COR-L47 (cell line): Measurements from ENCODE around the gene CHCHD6.

ENCODE experiments used
- DNase-seq: peaks from one replicate; lab custom pipeline; 2025; lab: John Stamatoyannopoulos, UW

Gene CHCHD6

DNA sequence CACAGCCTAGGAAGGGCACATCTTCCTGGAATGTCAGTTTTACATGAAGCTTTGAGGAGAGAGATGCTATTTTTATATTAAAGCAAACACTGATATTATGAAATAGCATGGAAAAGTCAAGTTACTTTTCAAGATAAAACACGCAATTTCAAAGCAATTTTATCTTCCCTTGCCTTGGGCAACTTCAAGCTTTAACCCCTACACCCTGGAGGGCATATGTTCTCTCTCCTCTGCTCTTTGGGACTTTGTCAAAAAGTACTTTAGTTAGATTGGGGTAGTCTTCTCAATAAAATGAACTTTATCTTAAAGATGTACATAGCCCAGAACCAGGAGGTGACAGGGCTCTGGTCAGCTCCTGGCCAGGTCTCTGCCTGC lies 192.0 kb downstream of the CHCHD6 start:
- no peak for DNase-seq

DNA sequence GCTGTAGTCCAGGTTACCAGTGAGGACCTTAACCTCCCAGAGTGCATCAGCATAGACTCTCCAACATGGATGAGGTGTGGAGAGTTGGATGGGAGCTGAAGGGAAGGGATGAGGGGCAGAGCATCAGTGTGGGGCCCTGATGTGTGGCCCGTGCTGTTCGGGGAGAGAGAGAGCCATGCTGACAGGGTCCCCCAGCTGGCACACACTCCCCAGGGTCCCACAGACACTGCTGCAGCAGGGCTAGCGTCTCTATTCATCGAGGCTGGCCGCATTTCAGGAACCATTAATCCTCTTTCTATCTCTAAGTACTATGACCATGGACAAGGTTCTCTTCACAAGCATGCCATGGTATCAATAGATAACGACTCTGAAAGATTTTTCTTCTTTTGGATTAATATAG lies 192.9 kb downstream of the CHCHD6 start:
- no peak for DNase-seq

DNA sequence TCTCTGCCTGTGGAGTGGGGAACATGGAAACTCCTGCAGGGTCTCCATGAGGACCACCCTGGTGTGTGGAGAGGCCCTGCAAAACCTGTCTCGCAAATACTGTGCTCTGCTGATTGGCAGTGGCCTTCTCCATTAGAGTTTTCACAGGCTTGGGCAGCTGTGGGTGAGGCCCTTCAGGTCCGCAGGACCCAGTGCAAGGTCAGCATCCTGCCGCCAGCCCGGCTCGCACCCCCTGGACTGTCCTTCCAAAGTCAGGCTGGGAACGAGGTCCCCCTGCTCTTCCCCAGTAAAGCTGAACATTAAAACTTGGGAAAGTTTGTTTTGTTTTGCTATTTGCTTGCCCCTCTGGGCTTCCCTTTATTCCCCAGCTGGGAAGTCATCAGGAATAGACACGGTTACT lies 193.9 kb downstream of the CHCHD6 start:
- DNase-seq: no peak

DNA sequence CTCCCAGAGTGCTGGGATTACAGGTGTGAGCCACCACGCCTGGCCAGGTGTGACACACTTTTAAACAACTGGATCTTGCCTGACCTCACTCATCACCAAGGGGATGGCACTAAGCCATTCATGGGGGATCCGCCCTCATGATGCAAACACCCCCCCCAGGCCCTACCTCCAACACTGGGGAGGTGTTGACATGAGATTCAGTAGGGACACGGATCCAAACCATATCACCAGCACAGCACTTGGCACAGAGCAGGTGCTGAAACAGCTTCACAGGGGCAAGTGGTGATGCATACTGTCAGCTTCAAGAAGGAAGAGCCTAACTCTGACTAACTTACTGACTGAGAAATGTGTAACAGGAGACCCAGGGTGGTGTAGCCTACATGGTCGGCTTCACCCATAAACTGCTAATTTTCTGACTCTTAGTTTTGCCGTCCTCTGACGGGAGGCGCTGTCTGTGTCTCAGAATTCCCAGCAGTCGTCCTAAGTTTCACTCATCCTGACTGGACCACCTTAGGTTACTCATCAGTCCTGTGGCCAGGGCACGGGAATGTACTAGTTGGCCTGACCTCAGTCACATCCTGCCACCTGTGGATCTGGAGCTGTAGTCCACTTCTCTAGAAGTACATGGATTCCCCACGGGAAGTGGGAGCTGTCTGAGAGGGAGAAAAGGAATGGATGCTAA lies 197.0 kb downstream of the CHCHD6 start:
- DNase-seq: no peak

DNA sequence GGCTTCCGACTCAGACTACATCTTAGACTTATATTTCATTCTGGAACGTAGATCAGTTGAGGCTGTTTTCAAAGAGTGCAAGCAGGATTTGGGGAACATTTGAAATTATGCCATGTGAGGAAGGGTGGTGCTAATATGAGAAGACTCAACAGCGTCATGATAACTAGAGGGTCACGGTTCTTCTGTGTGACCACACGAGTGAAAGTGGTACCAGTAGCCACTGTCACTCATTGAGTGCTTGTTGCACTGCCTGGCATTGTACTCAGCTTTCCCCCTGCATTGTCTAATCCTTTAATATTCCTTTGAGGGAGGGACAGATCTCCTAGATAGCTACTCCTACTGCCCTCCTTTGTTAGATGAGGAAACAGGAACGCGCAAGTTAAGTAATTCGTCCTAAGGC lies 197.6 kb downstream of the CHCHD6 start:
- no peak for DNase-seq

DNA sequence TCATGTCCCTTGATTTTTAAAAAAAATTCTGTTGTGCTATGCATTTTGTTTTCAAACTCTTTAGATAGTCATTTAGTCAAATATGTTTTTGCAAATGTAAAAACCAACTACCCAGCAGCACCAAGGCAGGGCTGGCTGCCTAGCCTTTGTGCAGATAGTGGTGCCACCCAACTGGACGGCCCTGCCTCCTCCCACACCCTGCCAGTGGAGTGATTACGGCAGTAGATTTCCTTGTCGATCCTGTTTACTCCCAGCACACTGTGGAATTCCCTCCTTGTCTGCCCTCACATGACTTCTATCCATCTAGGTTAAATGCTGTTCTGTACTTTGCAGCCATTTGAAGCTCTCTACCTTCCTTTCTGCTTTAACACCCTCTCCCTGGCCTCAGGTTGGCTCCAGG lies 199.5 kb downstream of the CHCHD6 start:
- DNase-seq: no peak

DNA sequence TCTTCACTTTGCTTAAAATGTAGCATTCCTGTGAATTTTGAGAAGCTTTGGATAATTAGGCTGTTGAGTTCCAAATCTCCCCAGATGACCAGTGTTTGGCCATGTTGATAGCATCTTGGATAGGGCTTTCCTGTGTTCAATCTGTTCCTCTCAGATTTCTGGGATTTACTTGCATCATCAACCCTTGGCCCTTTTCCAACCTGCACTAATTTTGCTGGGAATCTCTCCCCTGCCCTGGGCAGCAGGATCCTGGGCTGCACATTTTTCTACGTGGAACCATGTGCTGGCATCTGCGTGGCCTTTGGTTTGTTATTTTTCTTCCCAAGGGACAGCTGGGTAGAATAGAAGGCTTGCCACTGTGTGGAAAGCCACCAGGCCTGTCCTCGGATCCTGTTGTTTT lies 203.5 kb downstream of the CHCHD6 start:
- DNase-seq: no peak

DNA sequence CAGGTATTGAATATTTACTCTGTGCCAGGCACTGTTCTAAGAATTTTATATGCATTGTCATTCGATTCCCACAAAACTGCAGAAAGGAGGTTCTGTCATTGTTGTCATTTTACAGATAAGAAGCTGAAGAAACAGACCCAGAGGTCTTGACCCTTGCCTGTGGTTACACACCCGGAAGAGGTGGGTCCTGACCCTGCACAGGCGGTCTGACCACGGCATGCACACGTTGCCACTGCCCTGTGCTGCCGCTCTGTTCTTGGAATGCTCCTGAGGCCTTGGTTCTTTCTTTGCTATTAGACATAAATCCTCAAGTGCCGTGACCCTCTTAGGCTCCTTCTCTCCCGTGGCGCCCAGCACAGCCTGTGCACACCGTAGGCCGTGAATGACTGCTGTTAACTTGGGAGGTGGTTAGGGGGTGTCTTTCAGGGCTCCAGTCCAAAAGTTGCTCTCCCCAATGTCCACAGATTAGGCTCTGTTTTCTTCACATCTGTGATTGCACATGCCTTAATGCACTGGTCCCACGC lies 204.8 kb downstream of the CHCHD6 start:
- DNase-seq: no peak

DNA sequence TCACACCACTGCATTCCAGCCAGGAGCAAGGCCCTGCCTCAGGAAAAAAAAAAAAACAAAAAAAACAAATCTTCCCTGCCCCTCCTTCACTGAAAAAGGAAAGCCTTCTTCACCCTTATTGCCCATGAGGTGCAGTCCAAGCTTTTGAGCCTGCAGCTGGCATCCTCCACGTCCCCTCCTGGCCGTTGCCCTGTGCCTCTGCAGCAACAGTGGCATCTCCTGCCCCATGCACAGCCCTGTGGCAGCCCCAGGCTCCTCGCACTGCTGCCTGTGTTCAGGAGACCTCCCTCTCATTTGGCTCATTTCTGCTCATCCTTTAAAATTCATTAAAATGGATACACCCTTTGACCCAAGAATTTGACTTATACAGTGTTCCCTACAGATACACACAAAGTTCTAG lies 206.2 kb downstream of the CHCHD6 start:
- DNase-seq: no peak

DNA sequence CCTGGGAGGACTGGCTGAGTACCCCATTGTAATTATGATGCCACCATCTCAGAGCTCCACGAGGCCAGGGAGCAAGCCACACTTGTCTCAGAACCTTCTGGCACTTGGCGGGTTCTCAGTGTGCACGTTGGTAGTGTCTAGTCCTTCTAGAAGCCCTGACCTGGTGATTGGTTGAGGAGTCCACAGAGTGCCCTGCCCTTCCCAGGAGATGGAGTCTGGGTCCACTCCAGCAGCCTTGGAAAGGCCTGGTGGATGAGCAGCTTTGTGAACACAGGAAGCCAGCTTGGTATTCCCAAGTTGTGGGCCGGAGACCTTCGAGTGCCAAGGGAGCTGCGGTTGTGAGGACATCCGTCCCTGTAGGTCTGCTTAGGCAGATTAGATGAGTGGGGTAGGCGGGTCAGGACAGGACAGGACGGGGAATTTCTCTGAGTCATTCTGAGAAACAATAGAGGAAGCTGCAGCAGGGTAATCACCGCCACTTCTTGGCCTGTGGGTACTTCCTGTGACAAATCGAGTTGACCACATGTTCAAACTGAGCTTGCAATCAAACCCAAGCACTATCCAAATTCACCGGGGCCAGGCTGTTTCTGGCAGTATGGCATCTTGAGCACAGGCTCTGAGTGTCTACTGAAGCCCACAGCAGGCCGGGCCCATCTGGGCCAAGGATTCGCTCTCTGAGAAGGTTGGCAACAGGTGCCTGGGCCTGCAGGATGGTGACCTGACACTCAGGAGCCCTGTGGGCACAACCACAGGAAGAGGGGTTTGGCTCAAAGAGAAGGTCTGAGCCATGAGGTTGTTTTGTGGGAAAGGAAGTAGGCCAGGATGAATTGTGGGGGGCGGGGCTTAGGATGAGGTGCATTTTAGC lies 207.4 kb downstream of the CHCHD6 start:
- DNase-seq: no peak

DNA sequence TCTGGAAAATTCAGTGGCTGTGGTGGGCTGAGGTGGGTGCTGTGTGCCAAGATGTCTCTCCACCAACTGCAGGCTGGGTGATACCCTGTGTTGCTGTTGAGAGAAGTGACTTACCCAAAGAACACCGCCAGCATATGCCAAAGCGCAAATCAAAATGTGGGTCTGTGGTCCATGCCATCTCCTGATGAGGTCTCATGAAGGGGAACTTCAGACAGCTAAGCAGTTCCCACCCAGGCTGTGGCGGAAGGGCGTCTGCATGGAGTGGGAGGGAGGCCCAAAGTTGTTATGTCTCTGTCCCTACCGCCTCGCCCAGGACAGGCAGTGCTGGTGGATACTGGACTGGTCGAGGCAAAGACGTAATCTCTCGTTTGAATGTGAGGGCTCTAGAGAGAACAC lies 208.0 kb downstream of the CHCHD6 start:
- no peak for DNase-seq

DNA sequence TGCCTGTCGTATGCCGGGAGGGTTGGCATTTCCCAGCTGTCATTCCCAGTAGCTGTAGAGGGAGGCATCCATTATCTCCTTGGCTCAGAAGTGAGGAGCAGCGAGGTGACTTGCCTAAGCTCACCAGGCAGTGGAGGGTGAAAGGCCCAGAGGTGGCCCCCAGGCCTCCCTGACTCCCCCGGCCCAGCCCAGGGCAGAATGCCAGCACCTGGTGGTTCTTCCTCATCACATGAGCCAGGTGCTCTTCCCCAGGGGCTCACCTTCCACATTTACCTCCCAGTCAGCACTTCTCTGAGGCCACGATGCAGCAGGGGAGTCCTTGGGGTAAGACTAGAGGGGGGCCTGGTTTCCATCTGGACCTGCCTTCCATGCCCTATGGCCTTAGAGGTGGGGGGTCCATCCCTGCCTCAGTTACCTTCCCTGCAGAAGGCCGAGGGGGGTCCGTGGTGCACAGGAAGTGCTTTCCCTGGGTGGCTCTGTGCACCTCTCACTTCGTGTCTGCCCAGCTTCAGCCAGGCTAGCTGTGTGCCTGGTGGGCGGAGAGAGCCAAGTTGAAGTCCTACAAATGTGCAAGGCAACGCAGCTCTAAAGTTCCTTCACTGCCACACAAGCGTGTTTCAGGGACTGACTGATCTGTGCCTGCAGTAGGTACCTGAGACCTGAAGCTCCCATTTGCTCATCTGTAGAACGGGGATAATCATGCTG lies 208.6 kb downstream of the CHCHD6 start:
- peak; percentile 52 for DNase-seq

DNA sequence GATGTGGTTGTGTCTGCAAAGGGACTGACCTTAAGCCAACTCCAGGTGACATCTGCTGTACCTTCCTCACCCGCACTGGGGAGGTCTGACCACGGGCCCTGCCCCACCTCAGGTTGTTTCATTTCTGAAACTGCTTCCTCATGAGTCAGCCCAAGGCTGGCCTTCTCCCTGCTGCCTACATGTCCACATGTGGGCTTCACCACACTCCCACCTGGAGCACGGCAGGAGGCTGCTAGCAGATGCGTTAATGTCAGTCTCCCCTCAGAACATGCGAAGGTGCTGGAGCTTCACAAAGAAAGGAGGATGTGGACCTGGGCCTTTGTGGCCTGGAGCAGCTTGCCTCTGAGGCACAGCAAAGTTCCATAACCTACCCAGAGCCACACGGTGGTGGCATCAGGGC lies 209.5 kb downstream of the CHCHD6 start:
- no peak for DNase-seq

DNA sequence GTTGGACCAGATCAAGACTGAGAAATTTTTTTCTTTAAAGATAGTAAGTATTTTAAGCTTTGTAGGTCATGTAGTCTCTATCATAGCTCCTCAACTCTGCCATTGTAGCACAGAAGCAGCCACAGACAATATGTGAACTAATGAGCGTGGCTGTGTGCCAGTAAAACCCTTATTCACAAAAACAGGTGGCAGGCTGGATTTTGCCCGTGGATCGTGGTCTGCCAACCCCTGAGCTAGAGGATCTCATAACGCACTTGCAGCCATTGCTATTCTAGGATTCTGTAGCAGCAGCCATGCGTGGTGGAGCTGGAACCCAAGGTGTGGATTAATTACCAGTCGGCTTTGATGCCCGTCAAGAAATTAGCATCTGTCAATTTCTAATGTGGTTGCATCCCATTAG lies 210.2 kb downstream of the CHCHD6 start:
- peak; percentile 85 for DNase-seq

DNA sequence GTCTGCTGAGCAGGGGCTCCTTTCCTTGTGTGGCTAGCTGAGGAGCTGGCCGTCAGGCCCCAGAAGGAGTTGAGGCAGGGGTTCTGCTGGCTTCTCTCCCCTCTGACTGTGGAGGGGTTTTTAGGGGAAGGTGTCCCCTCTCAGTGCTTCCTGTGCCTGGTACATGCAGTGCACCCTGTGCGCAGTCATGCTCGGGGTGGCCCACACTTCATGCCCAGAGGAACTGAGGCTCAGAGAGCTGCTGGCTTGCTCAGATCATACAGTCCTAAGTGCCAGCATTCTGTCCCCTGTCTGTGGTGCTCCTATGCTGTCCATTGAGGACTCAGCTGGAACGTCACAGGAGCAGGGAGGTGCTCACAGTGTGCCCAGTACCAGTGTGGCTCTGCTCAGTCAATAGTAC lies 211.0 kb downstream of the CHCHD6 start:
- no peak for DNase-seq

DNA sequence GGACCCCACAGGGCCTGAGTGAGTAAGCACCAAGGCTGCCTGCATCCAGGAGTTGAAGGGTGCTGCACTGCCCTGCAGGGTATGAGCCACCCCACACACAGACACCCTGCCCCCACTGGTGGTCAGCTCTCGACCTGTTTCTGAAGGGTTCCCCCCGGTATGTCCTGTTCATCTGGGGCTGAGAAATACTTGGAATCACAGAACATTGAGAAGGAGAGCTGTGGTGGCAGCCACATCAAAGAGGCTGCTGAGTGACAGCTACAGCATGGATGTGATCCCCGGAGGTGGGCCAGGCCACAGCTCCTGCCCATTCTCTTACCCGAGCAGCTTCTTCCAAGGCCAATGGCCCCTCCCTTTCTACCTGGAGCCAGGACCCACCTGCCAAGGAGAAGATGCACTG lies 212.5 kb downstream of the CHCHD6 start:
- DNase-seq: no peak

DNA sequence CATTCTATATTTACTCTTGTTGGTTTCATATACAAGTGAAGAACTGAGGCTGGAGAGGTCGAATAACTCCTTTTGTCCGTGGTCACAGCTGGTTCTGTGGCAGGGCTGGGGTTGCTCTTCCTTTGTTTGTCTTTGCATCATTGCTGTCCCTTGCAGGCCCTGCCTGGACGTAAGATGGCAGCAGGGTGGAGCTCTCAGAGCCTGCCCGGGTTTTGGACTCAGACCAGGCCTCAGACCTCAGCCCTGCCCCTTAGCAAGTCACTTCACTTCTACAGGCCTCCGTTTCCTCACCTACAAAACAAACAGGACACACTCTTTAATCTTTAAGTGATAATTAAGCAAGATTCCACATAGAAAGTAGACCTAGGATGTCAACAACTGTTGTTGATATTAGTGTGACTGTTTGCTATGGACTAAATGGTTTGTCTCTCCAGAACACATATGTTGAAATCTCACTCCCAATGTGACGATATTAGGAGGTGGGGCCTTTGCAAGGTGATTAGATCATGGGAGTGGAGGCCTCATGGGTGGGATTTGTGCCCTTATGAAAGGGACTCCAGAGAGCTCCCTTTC lies 213.3 kb downstream of the CHCHD6 start:
- no peak for DNase-seq

DNA sequence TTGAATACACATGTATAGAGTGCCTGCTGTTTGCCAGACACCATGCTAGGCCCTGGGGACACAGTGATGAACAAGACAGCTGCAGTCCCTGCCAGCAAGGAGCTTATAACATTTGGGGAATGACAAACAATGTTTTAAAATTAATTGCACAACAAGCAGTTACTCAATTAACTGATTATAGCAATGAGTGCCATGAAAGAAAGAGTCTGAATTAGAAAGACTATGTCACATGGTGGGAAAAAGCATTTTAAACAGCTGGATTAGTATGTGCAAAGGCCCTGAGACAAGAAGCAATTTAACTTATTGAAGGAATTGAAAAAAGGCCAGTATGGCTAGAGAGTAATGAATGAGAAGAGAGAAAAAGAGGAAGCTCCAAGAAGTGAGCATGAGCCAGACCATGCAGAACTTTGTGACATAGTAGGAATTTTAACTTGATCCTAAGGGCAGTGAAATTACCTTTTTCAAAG lies 214.3 kb downstream of the CHCHD6 start:
- no peak for DNase-seq

DNA sequence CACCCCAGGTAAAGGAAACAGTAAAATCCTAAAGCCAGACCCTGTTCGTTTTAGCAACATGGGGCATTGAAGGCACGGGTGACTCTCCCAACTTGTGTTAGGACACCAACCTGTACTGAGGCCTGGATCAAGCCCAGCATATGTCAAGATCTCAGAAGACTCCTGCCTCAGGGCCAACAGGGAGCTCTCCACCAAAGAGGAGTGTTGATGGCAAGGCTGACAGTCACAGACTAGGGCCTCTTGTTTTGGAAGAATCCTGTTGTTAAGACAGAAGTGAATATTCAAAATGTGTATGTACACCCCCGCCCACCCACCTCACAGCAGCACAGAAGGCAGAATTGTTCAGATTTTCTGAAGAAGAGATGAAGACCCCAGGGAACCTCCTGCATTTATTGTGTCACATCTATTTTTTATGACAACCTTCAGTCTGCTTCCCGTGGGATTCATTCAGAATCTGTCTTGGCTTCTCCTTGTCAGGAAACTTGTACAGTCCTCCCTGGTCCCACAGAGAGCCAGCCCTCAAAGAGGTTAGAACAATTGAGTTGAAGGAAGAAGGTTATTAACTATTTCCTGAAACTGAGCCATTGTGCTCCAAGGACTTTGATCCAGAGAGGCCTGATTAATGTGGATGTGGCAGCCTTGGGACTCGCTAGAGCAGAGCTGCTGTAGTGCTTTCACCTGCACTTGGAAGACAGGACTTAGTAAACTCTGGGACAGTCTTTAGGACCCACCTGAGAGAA lies 217.2 kb downstream of the CHCHD6 start:
- DNase-seq: no peak

DNA sequence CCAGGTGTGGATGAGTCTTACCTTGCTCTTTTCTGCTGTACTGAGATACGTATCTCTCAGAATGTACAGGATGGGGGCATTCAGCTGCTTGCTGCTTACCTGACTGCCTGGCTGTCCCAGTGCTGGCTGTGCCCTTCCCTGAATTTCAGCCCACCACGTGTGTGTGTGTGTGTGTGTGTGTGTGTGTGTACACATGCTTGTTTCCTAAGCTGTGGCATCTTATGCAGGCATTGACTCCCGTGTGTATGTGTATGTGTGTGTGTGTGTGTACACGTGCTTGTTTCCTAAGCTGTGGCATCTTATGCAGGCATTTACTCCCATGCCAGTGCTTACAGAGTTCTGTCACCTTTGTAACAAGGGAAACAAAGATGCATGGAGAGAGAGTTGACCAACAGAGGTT lies 218.4 kb downstream of the CHCHD6 start:
- no peak for DNase-seq

DNA sequence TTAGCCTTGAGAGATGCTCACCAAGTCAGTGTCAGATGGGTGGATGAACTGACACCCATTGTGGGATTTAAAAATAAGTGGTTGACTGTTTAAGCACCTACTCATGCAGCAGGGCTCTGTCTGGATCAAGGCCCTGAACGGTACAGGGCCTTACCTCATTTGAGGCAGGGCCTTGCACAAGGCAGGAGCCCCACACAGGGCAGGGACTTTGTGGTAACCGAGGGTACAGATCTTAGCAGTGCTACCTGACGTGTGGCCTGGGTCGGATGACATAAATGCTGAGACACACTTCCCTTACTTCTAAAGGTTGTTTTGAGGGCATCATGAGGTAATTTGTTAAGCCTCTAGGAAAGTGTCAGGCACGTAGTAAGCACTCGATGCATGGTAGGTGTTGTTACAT lies 219.4 kb downstream of the CHCHD6 start:
- DNase-seq: no peak

DNA sequence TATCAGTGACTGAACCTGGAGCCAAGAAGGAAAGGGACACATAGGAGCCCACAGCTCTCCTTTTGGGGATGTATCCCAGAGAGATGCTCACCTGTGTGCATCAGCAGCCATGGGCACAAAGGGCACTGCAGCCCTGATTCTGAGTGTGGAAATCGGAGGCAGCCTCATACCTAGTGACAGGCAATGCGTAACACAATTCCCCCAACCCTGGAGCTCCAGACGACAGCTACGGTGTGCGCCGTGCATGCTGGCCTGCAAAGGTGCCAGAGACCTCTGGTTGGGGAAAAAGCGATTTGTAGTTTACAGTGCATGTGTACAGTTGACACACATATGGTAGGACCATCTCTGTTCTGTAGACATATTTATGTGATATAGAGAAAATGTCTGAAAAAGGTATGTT lies 219.9 kb downstream of the CHCHD6 start:
- DNase-seq: no peak
